ENCODE data around the gene PHLDB1.

GRCh38 chr11:118687906-118688305 lies 80.5 kb downstream of the PHLDB1 start:
- TF ChIP-seq, protein P1, sequence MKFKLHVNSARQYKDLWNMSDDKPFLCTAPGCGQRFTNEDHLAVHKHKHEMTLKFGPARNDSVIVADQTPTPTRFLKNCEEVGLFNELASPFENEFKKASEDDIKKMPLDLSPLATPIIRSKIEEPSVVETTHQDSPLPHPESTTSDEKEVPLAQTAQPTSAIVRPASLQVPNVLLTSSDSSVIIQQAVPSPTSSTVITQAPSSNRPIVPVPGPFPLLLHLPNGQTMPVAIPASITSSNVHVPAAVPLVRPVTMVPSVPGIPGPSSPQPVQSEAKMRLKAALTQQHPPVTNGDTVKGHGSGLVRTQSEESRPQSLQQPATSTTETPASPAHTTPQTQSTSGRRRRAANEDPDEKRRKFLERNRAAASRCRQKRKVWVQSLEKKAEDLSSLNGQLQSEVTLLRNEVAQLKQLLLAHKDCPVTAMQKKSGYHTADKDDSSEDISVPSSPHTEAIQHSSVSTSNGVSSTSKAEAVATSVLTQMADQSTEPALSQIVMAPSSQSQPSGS (IDR thresholded peaks at IDR 0.05; ENCODE audit: low read length), result no peak
- TF ChIP-seq, protein P2, sequence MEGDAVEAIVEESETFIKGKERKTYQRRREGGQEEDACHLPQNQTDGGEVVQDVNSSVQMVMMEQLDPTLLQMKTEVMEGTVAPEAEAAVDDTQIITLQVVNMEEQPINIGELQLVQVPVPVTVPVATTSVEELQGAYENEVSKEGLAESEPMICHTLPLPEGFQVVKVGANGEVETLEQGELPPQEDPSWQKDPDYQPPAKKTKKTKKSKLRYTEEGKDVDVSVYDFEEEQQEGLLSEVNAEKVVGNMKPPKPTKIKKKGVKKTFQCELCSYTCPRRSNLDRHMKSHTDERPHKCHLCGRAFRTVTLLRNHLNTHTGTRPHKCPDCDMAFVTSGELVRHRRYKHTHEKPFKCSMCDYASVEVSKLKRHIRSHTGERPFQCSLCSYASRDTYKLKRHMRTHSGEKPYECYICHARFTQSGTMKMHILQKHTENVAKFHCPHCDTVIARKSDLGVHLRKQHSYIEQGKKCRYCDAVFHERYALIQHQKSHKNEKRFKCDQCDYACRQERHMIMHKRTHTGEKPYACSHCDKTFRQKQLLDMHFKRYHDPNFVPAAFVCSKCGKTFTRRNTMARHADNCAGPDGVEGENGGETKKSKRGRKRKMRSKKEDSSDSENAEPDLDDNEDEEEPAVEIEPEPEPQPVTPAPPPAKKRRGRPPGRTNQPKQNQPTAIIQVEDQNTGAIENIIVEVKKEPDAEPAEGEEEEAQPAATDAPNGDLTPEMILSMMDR (IDR thresholded peaks at IDR 0.05; ENCODE audit: control extremely low read depth in 1 of 3, insufficient read depth in 1 of 3, low read depth in 1 of 3, low read length in 3 of 3), result no peak

Measured in H1 (cell line).